ENCODE measurements around the gene ZC3H12C. TPM values are rescaled to one million over a fixed set of nuclear protein-coding genes. Genes with fewer than 3 reads are reported as not detected.
A peak's percentile ranks its signal among the peaks of the same experiment; 100 is the strongest.

ZC3H12C gene
- total RNA-seq, 1 donor from 2014 or later = 10.2 TPM

- no peak for DNase-seq (ENCODE audit: low read depth)
- Histone ChIP-seq H3K4me3 (ENCODE audit: low read depth, low read length) (no peak overlapping the region), H3K27me3 (ENCODE audit: control insufficient read depth, insufficient read depth, low read length) (no peaks in the 10 kb centered on the region), H3K36me3 (ENCODE audit: control insufficient read depth, insufficient read depth, low read length) (no peaks in the 10 kb centered on the region)
- TF ChIP-seq, protein P1, sequence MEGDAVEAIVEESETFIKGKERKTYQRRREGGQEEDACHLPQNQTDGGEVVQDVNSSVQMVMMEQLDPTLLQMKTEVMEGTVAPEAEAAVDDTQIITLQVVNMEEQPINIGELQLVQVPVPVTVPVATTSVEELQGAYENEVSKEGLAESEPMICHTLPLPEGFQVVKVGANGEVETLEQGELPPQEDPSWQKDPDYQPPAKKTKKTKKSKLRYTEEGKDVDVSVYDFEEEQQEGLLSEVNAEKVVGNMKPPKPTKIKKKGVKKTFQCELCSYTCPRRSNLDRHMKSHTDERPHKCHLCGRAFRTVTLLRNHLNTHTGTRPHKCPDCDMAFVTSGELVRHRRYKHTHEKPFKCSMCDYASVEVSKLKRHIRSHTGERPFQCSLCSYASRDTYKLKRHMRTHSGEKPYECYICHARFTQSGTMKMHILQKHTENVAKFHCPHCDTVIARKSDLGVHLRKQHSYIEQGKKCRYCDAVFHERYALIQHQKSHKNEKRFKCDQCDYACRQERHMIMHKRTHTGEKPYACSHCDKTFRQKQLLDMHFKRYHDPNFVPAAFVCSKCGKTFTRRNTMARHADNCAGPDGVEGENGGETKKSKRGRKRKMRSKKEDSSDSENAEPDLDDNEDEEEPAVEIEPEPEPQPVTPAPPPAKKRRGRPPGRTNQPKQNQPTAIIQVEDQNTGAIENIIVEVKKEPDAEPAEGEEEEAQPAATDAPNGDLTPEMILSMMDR (IDR thresholded peaks at IDR 0.05; ENCODE audit: insufficient read depth, low read length, poor library complexity, severe bottlenecking) = no peak
Observed at GRCh38 chr11:110165039-110165925, 72.1 kb downstream of the ZC3H12C start.

DNA sequence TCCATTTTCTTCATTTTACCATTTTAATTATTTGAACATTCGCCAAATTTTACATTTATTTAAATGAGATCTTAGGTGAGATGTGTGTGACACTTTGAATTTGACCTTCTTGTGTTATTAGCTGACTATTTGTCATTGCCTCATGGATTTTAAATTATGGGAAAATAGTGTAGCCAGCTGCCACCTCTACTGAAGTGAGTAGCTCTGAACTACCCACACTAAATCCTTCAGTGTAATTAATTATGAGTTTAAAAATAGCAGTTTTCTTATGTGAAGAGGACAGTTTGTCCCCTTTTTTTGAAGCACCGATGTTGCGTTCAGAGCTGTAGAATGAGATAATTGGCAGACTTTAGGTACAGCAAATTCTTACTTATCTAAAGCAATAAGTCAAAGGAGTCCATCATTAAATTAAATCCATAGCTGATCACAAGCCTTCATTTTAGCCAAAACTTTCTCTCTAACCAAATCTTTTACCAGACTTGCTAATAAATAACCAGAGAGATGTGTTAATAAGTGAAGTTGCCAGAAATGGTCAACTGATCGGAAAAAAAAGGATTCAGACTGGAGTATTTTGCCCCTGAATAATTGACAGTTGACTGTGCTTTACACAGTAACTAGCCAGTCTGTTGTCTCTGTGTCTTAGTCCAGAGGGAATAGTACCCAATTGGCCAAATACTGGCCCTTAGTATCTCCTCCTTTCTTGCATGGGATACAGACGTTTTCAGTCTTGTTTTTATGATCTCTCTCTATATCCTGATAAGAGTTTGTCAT is 75.0 kb downstream of the ZC3H12C start:
- Histone ChIP-seq H3K36me3 (ENCODE audit: control insufficient read depth, insufficient read depth, low read length) (no peaks in the 10 kb centered on the region), H3K4me3 (ENCODE audit: low read depth, low read length) (no peak overlapping the region), H3K27me3 (ENCODE audit: control insufficient read depth, insufficient read depth, low read length) (no peaks in the 10 kb centered on the region)
- no peak for DNase-seq (ENCODE audit: low read depth)
- TF ChIP-seq, protein P1 (IDR thresholded peaks at IDR 0.05; ENCODE audit: insufficient read depth, low read length, poor library complexity, severe bottlenecking) = no peak

- Histone ChIP-seq H3K27me3 (ENCODE audit: control insufficient read depth, insufficient read depth, low read length) (no peaks in the 10 kb centered on the region), H3K36me3 (ENCODE audit: control insufficient read depth, insufficient read depth, low read length) (no peaks in the 10 kb centered on the region), H3K4me3 (ENCODE audit: low read depth, low read length) (no peak overlapping the region)
- TF ChIP-seq, protein P1 (IDR thresholded peaks at IDR 0.05; ENCODE audit: insufficient read depth, low read length, poor library complexity, severe bottlenecking) = no peak
- no peak for DNase-seq (ENCODE audit: low read depth)
Observed at GRCh38 chr11:110169738-110170137, 76.5 kb downstream of the ZC3H12C start.

- TF ChIP-seq, protein P1 (IDR thresholded peaks at IDR 0.05; ENCODE audit: insufficient read depth, low read length, poor library complexity, severe bottlenecking) = no peak
- no peak overlapping the region for H3K4me3 ChIP-seq (ENCODE audit: low read depth, low read length)
- H3K36me3 ChIP-seq (ENCODE audit: control insufficient read depth, insufficient read depth, low read length) = no peaks in the 10 kb centered on the region
- H3K27me3 ChIP-seq (ENCODE audit: control insufficient read depth, insufficient read depth, low read length) = no peaks in the 10 kb centered on the region
- no peak for DNase-seq (ENCODE audit: low read depth)
Observed at GRCh38 chr11:110172468-110173065, 79.4 kb downstream of the ZC3H12C start.

DNA sequence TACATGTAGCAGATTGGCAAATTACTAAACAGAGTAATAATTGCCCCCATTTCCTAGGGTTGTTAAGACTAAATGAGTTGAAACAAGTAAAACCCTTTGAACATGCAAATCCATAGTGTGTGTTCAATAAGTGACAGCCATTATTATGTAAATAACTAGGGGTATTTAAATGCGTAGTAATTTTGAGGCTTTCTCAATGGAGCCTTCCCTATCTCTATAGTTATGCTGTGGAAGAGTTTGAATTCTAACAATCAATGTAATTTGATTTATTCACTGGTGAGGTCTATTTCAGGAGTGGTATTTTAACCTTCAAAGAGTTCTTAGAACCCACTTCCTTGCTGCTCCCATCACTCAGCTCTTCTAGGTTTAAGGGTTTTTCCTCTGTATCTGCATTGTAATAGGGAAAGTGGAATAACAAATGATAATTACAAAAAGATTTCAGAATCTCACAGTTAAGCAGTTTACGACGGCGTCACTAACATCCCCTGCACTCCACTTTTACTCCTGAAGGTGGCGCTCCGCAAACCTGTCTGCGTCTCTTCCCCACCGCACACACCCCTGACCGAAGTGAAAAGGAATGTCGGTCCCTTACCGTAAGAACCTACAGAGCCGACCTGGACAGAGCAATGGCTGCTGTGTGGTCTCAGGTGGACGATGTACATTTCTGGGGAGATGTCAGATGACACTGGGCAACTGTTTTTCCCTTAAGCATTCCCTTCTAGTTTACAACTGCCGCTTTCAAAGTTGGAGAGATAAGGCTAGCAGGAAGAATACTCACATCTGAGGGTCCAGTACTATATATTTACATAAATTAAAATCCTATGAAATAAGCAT is 80.8 kb downstream of the ZC3H12C start:
- TF ChIP-seq, protein P1 (IDR thresholded peaks at IDR 0.05; ENCODE audit: insufficient read depth, low read length, poor library complexity, severe bottlenecking) = peak; percentile 91
- no peaks in the 10 kb centered on the region for H3K36me3 ChIP-seq (ENCODE audit: control insufficient read depth, insufficient read depth, low read length)
- H3K4me3 ChIP-seq (ENCODE audit: low read depth, low read length) = no peak overlapping the region
- no peaks in the 10 kb centered on the region for H3K27me3 ChIP-seq (ENCODE audit: control insufficient read depth, insufficient read depth, low read length)
- peak; percentile 56 for DNase-seq (ENCODE audit: low read depth)

Data from kidney epithelial cell (primary cell).